GM12801 (cell line): ENCODE results near the gene ERC1.

Experiments used
- CTCF ChIP-seq: IDR thresholded peaks from one replicate; pipeline ENCODE4 v1.5.1; 2011; ENCODE audit warnings: control low read depth; ENCODE audit not compliant: insufficient read length; ENCODE audit errors: extremely low read depth

ERC1 gene

GRCh38 chr12:1324910-1325309 lies 333.9 kb downstream of the ERC1 start:
- TF ChIP-seq CTCF, result no peak

- no peak for TF ChIP-seq CTCF
Observed at GRCh38 chr12:1325666-1326065, 334.6 kb downstream of the ERC1 start.

- no peak for TF ChIP-seq CTCF
Observed at GRCh38 chr12:1326258-1326657, 335.2 kb downstream of the ERC1 start.

GRCh38 chr12:1328391-1328790 lies 337.4 kb downstream of the ERC1 start:
- TF ChIP-seq CTCF, result no peak

- TF ChIP-seq CTCF, result no peak
Observed at GRCh38 chr12:1329784-1330476, 338.9 kb downstream of the ERC1 start.

- TF ChIP-seq CTCF, result no peak
Observed at GRCh38 chr12:1330477-1330827, 339.4 kb downstream of the ERC1 start.

- no peak for TF ChIP-seq CTCF
Observed at GRCh38 chr12:1332327-1332726, 341.3 kb downstream of the ERC1 start.
